Fibroblast of mammary gland (primary cell): ENCODE measurements around the gene GBGT1.
"Not testable (repeated sequence)": the region's sequence is repeated elsewhere in the genome, so short reads cannot be mapped to it uniquely, and the experiment has no call there.

Experiments
- DNase-seq: peaks from one replicate; pipeline ENCODE4 v3.0.0-alpha.2; 2010; ENCODE audit warnings: low read depth
- H3K4me3 ChIP-seq: 2 replicates; pipeline ENCODE4 v1.5.1; 2011; ENCODE audit warnings: low read depth, mild to moderate bottlenecking, low read length, moderate library complexity; ENCODE audit not compliant: control insufficient read depth
- CTCF ChIP-seq: conservative IDR thresholded peaks from 2 replicates; pipeline ENCODE4 v1.5.1; 2011; ENCODE audit warnings: low read depth, low read length, inconsistent platforms; ENCODE audit not compliant: control insufficient read depth, insufficient read depth

The GBGT1 gene

GRCh38 chr9:133207021-133207531, 43.4 kb upstream of the GBGT1 start:
- H3K4me3 ChIP-seq = no peak overlapping the region
- DNase-seq = no peak
- TF ChIP-seq CTCF = no peak

GRCh38 chr9:133205996-133206931, 42.5 kb upstream of the GBGT1 start:
- H3K4me3 ChIP-seq = no peak overlapping the region
- no peak for TF ChIP-seq CTCF
- DNase-seq = no peak

- not testable (repeated sequence) for H3K4me3 ChIP-seq, DNase-seq
Observed at GRCh38 chr9:133205481-133205887, 41.8 kb upstream of the GBGT1 start.

GRCh38 chr9:133204993-133205336, 41.3 kb upstream of the GBGT1 start:
- no peak overlapping the region for H3K4me3 ChIP-seq
- no peak for TF ChIP-seq CTCF
- no peak for DNase-seq

- DNase-seq = no peak
- TF ChIP-seq CTCF = no peak
- H3K4me3 ChIP-seq = no peak overlapping the region
Observed at GRCh38 chr9:133204335-133204992, 40.8 kb upstream of the GBGT1 start.

- DNase-seq = no peak
- no peak overlapping the region for H3K4me3 ChIP-seq
- no peak for TF ChIP-seq CTCF
Observed at GRCh38 chr9:133203506-133204075, 39.9 kb upstream of the GBGT1 start.
